OCI-LY7 (cell line): ENCODE measurements around the gene DCTD. TPM values are rescaled to one million over a fixed set of nuclear protein-coding genes. Genes with fewer than 3 reads are reported as not detected.

Source experiments
- BruUV-seq: library from RNA; stranded (reverse); fragments of 400-500 nt; replicated peaks from 2 replicates; lab custom pipeline; 2021; lab: Mats Ljungman, UMichigan
- CTCF ChIA-PET: fragments of 300-600 bp; sonication (Branson Sonifier 250); formaldehyde crosslinking; loops from one replicate; lab custom pipeline; 2022; ENCODE audit warnings: antibody characterized with exemption; ENCODE audit not compliant: unreplicated experiment; lab: Charles Lee
- POLR2A ChIA-PET: fragments of 300-600 bp; sonication (Branson Sonifier 250); formaldehyde crosslinking; loops from one replicate; lab custom pipeline; 2022; ENCODE audit warnings: antibody characterized with exemption; lab: Charles Lee
- DNase-seq: peaks from one replicate; pipeline ENCODE4 v3.0.0-alpha.2; 2015; ENCODE audit warnings: low spot score
- H2AFZ ChIP-seq: fragments of 200-600 bp; sonication (generic), shearing (Covaris generic); 2 replicates; pipeline ENCODE4 v1.6.1; 2014; ENCODE audit warnings: mild to moderate bottlenecking, antibody characterized with exemption, low read length, moderate library complexity
- H3K27ac ChIP-seq: fragments of 200-600 bp; sonication (generic); 2 replicates; pipeline ENCODE4 v1.5.1; 2014; ENCODE audit warnings: mixed run types, low read depth, mild to moderate bottlenecking, moderate library complexity, low read length, inconsistent platforms; ENCODE audit not compliant: poor library complexity, severe bottlenecking
- H3K36me3 ChIP-seq: fragments of 200-600 bp; sonication (generic); 2 replicates; pipeline ENCODE4 v1.6.1; 2014; ENCODE audit warnings: mild to moderate bottlenecking, antibody characterized with exemption, low read length, moderate library complexity, mixed read lengths; ENCODE audit not compliant: insufficient read depth
- H3K4me1 ChIP-seq: fragments of 200-600 bp; sonication (generic); 2 replicates; pipeline ENCODE4 v1.5.1; 2014; ENCODE audit warnings: mild to moderate bottlenecking, low read length; ENCODE audit not compliant: insufficient read depth, poor library complexity, severe bottlenecking
- H3K4me2 ChIP-seq: fragments of 200-600 bp; sonication (generic); 2 replicates; pipeline ENCODE4 v1.6.1; 2014; ENCODE audit warnings: mild to moderate bottlenecking, low read length
- H3K4me3 ChIP-seq: fragments of 200-600 bp; sonication (generic); 2 replicates; pipeline ENCODE4 v1.5.1; 2014; ENCODE audit warnings: mild to moderate bottlenecking, low read depth, low read length; ENCODE audit not compliant: poor library complexity, severe bottlenecking
- H3K79me2 ChIP-seq: fragments of 200-600 bp; sonication (generic); 2 replicates; pipeline ENCODE4 v1.6.1; 2016; ENCODE audit warnings: low read depth, mild to moderate bottlenecking, low read length, moderate library complexity, mixed read lengths; ENCODE audit not compliant: insufficient read depth
- H3K9me2 ChIP-seq: fragments of 200-600 bp; sonication (generic); 2 replicates; pipeline ENCODE4 v1.6.1; 2016; ENCODE audit warnings: mild to moderate bottlenecking, low read length, mixed read lengths; ENCODE audit not compliant: insufficient read depth
- H3K9me3 ChIP-seq: fragments of 200-600 bp; sonication (generic); 2 replicates; pipeline ENCODE4 v1.6.1; 2014; ENCODE audit warnings: mild to moderate bottlenecking, mixed run types, low read length, mixed read lengths
- H4K20me1 ChIP-seq: fragments of 200-600 bp; sonication (generic); 2 replicates; pipeline ENCODE4 v1.6.1; 2014; ENCODE audit warnings: mild to moderate bottlenecking, antibody characterized with exemption, low read length, moderate library complexity, mixed read lengths; ENCODE audit not compliant: insufficient read depth
- EZH2phosphoT487 ChIP-seq: fragments of 200-600 bp; sonication (generic); IDR thresholded peaks from 2 replicates; pipeline ENCODE4 v1.6.1; 2018; ENCODE audit warnings: low read depth, borderline replicate concordance, mild to moderate bottlenecking, mixed run types, antibody characterized with exemption, low read length, moderate library complexity, mixed read lengths
- intact Hi-C: fragments of 100-400 bp; cut with micrococcal nuclease; formaldehyde crosslinking; loops from one replicate; pipeline ENCODE4 v1.10.0; 2022; ENCODE audit not compliant: unreplicated experiment
- total RNA-seq, 2 experiments: library from RNA; depleted of rRNA in 1 of 2; stranded (reverse); fragments of >200 nt in 1 of 2; shearing (Covaris generic) in 1 of 2; gene quantifications; 2 replicates each; pipeline ENCODE4 v1.2.3, GENCODE V29; 2014 to 2022
- TF ChIP-seq, protein P1 (sequence below): fragments of 200-600 bp; sonication (generic); conservative IDR thresholded peaks from 2 replicates; pipeline ENCODE4 v1.5.1; 2014; ENCODE audit warnings: mild to moderate bottlenecking, antibody characterized with exemption, low read length, moderate library complexity, mixed read lengths

The DCTD gene
- total RNA-seq, 2 experiments from 2014 or later = 37.8 to 81.9 TPM

DNA sequence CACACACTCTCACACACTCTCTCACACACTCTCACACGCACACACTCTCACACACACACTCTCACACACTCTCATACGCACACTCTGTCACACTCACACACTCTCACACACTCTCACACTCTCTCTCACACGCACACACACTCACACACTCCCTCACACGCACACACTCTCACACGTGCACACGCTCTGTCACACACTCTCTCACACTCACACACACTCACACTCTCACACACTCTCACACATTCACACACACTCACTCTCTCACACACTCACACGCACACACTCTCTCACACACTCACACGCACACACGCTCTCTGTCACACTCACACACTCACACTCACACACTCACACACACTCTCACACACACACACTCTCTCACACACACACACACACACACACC is 43.0 kb upstream of the DCTD start:
- Histone ChIP-seq H3K36me3 (no peaks in the 10 kb centered on the region), H3K9me3 (no peaks in the 10 kb centered on the region), H3K79me2 (no peaks in the 10 kb centered on the region), H3K27ac (no peak overlapping the region), H3K4me2 (no peak overlapping the region), H3K4me1 (no peaks in the 10 kb centered on the region), H4K20me1 (no peaks in the 10 kb centered on the region), H2AFZ (no peak overlapping the region), H3K9me2 (no peaks in the 10 kb centered on the region), H3K4me3 (no peak overlapping the region)
- ChIA-PET CTCF (no interaction called here), POLR2A (interaction anchor here (0.8 kb wide), 1 partner anchor 137 kb away, joined by 4 read pairs; no protein-coding TSS in a partner anchor)
- TF ChIP-seq, protein P1, sequence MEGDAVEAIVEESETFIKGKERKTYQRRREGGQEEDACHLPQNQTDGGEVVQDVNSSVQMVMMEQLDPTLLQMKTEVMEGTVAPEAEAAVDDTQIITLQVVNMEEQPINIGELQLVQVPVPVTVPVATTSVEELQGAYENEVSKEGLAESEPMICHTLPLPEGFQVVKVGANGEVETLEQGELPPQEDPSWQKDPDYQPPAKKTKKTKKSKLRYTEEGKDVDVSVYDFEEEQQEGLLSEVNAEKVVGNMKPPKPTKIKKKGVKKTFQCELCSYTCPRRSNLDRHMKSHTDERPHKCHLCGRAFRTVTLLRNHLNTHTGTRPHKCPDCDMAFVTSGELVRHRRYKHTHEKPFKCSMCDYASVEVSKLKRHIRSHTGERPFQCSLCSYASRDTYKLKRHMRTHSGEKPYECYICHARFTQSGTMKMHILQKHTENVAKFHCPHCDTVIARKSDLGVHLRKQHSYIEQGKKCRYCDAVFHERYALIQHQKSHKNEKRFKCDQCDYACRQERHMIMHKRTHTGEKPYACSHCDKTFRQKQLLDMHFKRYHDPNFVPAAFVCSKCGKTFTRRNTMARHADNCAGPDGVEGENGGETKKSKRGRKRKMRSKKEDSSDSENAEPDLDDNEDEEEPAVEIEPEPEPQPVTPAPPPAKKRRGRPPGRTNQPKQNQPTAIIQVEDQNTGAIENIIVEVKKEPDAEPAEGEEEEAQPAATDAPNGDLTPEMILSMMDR = no peak
- TF ChIP-seq EZH2phosphoT487 = no peak
- DNase-seq = no peak
- intact Hi-C loops = no loop called here
- BruUV-seq = no TSS peak

DNA sequence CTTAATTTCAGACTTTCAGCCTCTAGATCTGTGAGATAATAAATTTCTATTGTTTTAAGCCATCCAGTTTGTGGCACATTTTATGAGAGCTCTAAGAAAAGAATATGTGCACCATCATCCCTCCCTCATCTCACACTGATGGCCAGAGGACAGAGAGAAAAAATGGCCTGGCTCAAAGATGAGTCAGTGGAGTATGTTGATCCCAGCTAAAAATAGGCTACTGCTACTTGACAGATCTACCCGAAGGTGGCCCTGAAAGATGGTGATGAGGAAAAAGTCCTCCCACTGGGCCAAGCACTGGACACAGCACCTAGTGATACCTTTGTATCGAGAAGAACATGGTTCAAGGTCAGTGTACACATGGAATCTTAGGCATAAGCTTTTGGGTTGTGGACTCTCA is 38.2 kb upstream of the DCTD start:
- no peaks in the 10 kb centered on the region for H3K36me3 ChIP-seq
- no peaks in the 10 kb centered on the region for H3K9me3 ChIP-seq
- no peaks in the 10 kb centered on the region for H4K20me1 ChIP-seq
- H2AFZ ChIP-seq = no peak overlapping the region
- POLR2A ChIA-PET = interaction anchor here (0.7 kb wide), 1 partner anchor 79 kb away, joined by 3 read pairs; no protein-coding TSS in a partner anchor
- TF ChIP-seq, protein P1 = no peak
- no peak for TF ChIP-seq EZH2phosphoT487
- no peak overlapping the region for H3K4me3 ChIP-seq
- no peak overlapping the region for H3K4me2 ChIP-seq
- H3K27ac ChIP-seq = no peak overlapping the region
- H3K79me2 ChIP-seq = no peaks in the 10 kb centered on the region
- no peak for DNase-seq
- H3K9me2 ChIP-seq = no peaks in the 10 kb centered on the region
- no TSS peak for BruUV-seq
- H3K4me1 ChIP-seq = no peaks in the 10 kb centered on the region
- CTCF ChIA-PET = no interaction called here
- intact Hi-C loops = no loop called here

DNA sequence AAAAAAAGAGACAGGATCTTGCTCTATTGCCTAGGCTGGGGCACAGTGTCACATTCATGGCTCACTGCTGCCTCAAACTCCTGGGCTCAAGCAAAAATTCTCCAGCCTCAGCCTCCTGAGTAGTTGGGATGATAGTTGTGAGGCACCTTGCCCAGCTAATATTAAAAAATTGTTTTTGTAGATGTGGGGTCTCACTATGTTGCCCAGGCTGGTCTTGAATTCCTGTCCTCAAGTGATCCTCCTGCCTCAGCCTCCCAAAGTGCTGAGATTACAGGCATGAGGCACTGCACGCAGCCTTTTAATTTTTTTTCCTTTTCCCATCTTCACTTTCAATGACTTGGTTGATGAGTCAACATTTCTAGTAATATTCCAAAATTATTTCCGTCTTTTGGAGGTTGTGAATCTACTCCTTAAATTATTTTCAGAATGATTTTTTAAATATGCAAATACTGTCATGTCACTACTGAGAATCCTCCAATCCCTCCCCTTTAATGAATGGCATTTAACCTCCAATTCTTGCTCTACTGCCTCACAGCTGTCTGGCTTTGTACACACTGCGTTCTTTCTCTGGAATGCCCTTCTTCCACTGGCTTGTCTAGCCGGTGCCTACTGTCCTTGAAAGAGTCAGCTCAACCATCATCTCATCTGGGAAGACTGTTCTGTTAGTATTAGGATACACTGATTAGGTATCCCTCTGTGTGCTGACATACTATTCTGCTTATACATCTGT is 27.5 kb upstream of the DCTD start:
- H3K4me3 ChIP-seq = no peak overlapping the region
- H4K20me1 ChIP-seq = no peaks in the 10 kb centered on the region
- no peak overlapping the region for H3K27ac ChIP-seq
- POLR2A ChIA-PET = interaction anchor here (0.6 kb wide), 1 partner anchor 478 kb away, joined by 3 read pairs; no protein-coding TSS in a partner anchor
- no TSS peak for BruUV-seq
- intact Hi-C loops = no loop called here
- no peak overlapping the region for H3K4me2 ChIP-seq
- H3K9me2 ChIP-seq = no peaks in the 10 kb centered on the region
- H3K79me2 ChIP-seq = no peaks in the 10 kb centered on the region
- no peaks in the 10 kb centered on the region for H3K9me3 ChIP-seq
- no peaks in the 10 kb centered on the region for H3K36me3 ChIP-seq
- CTCF ChIA-PET = no interaction called here
- TF ChIP-seq, protein P1 = no peak
- no peak for TF ChIP-seq EZH2phosphoT487
- no peaks in the 10 kb centered on the region for H3K4me1 ChIP-seq
- no peak for DNase-seq
- no peak overlapping the region for H2AFZ ChIP-seq
